Measurements from ENCODE around the gene PGBD5.
"Not testable (repeated sequence)": the region's sequence is repeated elsewhere in the genome, so short reads cannot be mapped to it uniquely, and the experiment has no call there.

PGBD5 gene

DNA sequence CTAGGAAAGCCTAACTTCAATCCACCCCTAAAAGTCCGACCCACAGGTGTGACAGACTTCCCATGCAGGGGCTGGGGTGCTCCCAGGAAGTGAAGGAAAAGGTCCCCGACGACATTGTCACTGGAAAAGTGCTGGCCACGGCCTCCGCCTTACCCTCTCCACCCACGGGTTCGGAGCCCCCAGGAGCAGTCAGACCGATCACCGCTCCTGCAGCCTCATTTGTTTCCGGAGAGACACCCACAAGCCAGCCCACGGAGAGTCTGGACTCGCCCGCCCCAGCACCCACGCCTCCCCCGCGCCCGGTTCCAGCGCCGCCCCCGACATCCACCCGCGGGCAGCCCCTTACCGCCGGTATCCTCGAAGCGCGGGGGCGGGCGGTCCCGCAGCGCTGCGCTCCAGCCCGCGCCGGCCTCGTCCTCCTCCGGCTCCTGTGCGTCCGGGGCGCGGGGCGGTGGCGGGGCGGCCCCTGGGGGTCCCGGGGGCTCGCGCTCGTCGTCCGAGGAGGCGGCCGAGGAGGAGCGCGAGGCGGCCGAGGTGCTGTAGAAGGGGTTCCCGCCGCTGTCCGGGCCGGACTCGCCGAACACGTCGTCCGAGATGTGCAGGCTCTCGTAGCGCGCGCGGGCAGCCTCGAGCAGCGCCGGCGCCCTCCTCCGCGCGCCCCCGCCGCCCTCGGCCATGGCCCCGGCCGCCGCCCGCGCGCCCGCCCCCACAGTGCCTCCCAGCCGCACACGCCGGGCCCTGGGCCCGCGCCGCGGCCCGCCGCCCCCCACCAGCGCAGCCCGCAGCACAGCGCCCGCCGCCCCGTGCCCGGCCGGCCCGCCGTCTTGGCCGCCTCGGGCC is 660 bp downstream of the PGBD5 start:
- no peak for DNase-seq (ENCODE audit: low read depth in 2 of 3, low spot score in 1 of 3)

DNA sequence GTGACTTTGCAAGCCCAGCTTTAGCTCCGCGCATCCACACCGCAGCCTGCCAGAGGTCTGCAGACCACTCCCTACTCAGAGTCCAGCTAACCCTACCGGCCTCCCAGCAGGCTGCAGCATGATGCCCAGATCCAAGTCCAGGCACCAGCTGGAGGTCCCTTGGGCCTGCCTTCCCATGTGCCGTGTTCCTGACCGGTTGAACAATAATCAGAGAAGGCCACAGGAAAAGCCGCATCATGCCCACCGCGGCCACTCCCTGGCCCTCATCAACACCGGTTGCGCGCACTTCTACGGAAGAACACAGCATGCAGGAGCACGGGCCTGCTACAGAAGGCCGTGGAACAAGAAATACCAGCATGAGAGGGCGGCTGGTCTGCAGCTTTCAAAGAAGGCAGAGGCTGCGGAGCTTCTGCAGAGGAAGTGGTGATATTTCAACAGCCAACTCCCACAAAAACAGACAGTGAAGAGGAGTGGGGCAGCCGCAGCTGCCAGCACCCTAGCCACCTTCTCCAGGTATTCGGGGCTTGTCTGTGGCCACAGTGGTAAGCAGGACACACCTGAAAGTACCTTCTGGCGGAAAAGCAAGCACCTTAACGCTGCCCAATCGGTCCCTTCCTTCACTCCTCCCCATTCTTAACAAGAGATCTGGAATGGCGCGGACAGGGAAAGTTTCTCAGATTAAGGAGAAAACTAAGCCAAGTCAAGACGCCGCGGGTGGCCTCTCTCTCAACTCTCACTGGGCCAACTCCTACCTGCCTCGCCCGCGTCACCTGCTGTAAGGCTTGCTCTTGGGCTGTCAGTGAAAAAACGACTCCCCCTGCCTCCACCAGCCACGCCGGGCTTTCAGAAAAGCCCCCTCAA is 1.5 kb downstream of the PGBD5 start:
- no peak for DNase-seq (ENCODE audit: low read depth in 2 of 3, low spot score in 1 of 3)

DNA sequence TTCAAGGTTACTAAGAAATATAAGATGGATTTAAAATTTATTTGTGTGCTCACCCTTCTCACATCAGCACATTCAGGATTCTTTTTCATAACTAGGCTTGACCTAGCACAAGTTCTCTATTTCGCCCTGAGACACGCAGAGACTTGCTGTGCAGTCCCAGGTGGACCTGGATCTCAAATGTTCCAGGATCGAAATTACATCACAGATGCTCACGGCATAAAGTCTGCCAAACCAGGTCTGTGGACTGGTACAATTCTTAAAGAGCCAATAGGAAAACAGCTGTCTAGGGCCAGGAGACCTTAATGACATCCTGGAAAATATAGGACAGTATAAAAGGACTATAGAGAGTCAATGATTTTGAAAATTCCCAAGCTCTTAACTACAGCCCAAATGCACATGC is 2.2 kb downstream of the PGBD5 start:
- no peak for DNase-seq (ENCODE audit: low read depth in 2 of 3, low spot score in 1 of 3)

DNA sequence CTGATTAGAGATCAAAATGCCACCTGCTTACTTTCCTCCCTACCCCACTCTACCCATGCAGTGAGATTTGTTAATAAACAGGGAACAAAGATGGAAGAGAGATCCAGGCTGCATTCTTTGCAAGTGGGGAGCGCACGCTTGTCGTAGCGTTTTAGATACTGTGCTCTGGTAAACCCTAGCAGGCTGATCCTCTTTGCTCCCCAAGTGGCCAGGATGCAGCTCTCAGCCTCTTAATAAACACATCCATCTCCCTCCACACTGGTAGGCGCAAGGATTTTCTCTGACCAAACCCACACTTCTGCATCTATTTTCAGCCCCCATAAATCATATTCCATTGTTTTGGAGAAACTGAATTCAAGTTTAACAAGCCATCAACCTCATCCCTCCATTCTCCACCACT is 2.9 kb downstream of the PGBD5 start:
- DNase-seq (ENCODE audit: low read depth in 2 of 3, low spot score in 1 of 3) = no peak

DNA sequence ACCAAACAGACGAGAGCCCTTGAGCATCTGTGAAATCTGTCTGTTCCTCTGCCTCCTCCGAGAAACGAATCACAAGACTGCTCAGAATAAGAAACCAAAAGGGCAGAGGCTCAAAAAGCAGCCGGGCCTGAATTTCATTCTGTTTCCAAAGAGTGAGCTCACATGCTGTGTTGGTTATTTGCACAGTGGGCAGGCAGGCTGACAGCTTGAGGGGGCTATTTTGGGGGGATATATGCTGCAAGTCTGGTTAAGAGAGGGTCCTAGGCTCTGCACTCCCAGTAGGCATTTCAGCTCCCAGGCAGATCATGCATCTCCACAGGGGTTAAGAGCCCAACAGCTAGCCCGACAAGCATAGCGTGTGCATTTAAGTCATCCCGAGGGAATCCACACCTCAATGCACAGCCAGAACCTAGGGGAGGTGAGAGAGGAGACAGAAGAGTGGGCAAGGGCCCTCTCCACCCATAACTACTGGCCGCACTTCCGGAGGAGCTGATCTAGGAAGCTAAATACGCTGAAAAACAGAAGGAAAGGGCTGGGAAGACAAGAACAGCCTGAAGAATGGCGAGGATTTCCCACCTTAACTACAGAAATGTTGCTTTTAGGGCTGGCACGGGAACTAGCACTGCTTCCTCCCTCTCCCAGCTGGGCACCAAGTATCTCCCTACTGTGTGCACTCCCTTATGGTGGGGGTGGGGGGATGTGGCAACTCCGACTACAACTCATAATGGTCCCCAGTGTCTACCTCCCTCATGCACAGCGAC is 3.7 kb downstream of the PGBD5 start:
- DNase-seq (ENCODE audit: low read depth in 2 of 3, low spot score in 1 of 3) = no peak

DNA sequence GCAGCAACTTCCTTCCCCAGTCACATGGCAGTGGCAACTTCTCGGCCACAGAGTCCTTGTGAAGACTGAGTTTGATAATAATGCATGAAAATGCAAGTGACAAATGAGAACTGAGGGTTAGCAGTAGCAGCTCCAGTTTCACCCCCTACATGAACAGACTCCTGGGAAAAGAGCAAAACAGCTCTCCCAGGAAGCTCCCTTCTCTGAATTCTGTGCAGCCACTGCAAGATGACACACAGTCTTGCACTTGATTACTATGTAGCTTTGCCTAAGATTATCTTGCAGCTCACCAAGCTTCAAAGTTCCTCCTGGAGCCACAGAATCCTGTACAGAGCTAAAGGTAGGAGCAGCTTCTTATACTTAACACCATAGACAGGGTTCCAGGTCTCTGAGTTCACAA is 4.7 kb downstream of the PGBD5 start:
- no peak for DNase-seq (ENCODE audit: low read depth in 2 of 3, low spot score in 1 of 3)

DNA sequence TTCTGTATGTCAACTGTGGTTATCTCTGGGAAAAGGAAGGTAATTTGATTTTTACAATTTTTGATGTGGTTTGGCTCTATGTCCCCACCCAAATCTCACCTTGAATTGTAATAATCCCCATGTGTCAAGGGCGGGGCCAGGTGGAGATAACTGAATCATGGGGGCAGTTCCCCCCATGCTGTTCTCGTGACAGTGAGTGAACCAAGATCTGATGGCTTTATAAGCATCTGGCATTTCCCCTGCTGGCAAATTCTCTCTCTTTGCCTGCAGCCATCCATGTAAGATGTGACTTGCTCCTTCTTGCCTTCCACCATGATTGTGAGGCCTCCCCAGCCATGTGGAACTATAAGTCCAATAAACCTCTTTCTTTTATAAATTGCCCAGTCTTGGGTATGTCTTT is 5.8 kb downstream of the PGBD5 start:
- not testable (repeated sequence) for DNase-seq (ENCODE audit: low read depth in 2 of 3, low spot score in 1 of 3)

DNA sequence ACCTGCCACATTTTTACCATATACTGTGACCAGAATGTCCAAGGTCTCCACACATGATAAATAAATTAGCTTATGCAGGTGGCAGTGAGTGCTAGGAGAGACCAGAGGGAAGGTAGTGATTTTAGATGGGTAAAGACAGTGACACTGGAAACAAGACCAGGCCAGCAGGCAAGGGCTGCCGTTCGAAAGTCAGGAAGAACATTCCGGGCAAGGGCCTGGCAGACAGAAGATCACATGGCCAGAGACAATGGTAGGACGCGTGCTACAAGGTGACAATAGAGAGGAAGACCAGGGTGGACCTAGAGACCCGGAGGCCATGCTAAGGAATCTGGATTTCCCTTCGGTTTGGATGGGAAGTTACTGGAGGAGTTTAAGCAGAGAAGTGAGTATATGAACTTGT is 9.7 kb downstream of the PGBD5 start:
- no peak for DNase-seq (ENCODE audit: low read depth in 2 of 3, low spot score in 1 of 3)

DNA sequence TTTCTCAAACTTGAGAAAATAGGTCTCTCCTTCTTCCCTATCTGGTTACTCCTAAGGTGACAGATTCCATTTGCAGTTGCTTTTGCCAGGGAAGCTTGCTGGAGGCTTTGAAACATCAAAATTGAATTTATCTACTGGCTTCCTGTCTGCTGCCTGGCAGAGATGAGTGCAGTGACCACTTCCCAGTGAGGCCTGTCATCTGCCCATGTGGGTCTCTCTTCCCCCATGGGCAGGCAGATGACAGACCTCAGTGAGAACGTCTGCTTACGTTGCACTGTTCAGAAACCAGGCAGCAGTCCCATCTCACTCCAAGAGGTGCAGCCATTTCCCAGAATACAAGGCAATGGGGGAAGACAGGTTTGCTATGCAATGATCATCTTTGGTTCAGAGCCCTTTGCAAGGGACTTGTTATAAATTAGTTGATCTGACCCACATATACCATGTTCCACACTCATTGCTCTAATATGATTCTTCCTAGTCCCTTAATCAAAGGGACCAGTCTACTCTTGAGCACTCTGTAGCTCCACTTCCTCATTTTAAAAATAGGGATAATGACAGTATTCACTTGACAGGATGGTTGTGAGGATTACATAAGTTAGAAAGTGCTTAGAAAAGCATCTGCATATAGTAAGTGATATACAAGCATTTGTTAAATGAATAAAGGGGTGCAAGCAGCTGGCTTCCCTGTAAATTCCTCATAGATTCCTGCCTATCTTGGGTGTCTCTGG is 10.6 kb downstream of the PGBD5 start:
- no peak for DNase-seq (ENCODE audit: low read depth in 2 of 3, low spot score in 1 of 3)

DNA sequence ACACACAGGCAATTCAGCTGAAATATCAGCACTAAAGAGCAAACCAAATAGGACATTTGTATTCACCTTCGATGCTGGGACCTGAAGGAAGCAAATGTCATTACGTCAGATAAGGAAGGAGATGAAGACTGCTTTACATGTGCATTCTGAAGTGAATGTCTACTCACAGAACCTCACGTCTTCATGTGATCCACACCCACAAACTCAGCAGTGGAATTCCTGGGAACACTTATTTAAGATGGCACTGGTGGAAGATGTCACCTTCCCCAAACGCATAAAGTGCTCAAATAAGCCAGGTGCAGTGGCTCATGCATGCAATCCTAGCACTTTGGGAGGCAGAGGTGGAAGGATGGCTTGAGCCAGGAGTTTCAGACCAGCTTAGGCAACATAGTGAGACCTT is 11.4 kb downstream of the PGBD5 start:
- no peak for DNase-seq (ENCODE audit: low read depth in 2 of 3, low spot score in 1 of 3)

DNA sequence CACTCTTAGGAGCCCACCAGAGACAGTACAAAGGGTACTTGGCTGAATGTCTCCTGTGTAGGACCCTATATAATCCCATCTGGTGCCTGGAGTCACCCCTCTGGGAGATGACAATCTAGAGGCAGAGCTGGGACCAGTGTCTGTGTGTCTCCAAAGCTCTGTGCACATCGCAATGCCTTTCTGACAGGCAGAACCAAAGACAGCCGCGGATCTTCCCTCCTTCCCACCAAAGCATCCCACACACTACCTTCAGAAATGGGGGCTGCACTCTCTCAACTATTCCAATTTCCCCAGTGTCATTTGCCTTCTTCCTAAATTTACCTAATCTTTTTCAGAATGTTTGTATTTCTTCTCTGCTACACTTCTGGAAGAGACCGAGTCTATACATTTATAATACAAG is 12.0 kb downstream of the PGBD5 start:
- DNase-seq (ENCODE audit: low read depth in 2 of 3, low spot score in 1 of 3) = no peak

DNA sequence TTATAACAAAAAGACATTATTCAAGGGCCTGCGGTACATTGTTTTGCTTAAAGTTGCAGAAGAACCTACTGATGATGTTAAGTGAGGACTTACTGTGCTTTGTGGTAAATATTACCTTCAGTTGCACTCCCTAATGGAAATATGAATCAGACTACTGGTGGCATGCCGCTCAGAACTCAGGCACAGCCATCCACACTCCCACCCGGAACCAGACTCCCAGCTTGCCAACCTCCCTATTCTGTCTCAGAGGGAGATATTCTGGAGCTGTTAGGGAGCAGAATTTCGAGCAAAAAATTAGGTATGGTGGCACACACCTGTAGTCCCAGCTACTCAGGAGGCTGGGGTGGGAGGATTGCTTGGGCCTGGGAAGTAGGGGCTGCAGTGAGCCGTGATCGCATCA is 13.1 kb downstream of the PGBD5 start:
- no peak for DNase-seq (ENCODE audit: low read depth in 2 of 3, low spot score in 1 of 3)

DNA sequence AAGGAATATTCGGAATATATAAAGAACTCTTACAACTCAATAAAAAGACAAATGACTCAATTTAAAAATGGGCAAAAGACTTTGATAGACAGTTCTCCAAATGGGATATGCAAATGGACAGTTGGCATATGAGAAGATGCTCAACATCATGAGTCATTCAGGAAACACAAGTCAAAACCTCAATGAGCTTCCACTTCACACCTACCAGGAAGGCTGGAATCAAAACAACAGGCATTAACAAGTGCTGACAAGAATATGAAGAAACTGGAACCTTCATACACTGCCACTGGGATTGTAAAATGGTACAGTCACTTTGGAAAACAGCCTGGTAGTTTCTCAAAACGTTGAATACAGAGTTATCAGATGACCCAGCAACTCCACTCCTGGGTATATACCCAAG is 17.2 kb downstream of the PGBD5 start:
- no peak for DNase-seq (ENCODE audit: low read depth in 2 of 3, low spot score in 1 of 3)

DNA sequence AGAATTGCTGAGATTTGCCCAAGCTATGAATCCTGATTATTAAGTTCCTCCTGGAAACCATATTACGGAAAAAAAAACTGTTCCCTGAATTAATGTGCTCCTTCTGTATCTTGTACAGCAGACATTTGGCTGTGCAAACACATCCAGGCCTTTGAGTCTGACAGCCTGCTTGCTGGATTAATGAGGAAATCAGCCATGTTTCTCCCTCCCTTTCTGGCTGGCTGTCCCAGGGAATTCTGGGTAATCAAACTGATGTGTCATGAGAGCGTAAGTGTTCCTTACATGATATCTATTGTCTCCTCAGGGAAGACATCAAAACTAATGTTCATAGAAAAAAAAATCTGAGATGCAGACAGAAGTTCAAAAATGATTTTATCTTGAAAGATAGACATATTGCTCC is 18.8 kb downstream of the PGBD5 start:
- DNase-seq (ENCODE audit: low read depth in 2 of 3, low spot score in 1 of 3) = no peak

DNA sequence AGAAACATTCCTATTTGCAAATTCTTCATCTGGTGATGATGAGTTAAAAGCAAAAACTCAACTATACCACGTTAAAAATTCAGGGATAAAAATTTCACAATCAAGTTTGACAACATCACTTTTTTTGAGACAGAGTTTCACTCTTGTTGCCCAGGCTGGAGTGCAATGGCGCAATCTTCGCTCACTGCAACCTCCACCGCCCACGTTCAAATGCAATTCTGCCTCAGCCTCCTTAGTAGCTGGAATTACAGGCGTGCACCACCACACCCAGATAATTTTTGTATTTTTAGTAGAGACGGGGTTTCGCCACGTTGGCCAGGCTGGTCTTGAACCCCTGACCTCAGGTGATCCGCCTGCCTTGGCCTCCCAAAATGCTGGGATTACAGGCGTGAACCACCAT is 19.4 kb downstream of the PGBD5 start:
- DNase-seq (ENCODE audit: low read depth in 2 of 3, low spot score in 1 of 3) = not testable (repeated sequence)

DNA sequence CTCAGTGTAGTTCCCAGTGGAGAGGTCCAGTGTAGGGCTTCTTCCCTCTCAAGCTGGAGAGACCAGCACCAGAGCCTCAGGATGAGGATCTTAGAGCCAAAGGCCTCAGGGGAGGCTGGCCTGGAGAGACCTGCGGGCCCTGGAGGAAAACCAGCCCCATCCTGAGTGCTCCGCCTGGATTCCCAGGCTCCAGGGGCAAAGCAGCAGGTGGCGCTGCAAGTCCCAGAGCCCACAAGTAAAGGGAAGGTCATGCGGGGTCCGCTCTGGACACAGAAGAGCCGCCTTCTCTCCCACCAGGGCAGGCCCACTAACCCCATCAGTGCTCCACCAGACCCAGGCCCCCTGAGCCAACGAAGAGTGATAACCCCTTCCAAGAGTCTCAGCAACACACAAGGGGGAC is 22.7 kb downstream of the PGBD5 start:
- DNase-seq (ENCODE audit: low read depth in 2 of 3, low spot score in 1 of 3) = no peak

DNA sequence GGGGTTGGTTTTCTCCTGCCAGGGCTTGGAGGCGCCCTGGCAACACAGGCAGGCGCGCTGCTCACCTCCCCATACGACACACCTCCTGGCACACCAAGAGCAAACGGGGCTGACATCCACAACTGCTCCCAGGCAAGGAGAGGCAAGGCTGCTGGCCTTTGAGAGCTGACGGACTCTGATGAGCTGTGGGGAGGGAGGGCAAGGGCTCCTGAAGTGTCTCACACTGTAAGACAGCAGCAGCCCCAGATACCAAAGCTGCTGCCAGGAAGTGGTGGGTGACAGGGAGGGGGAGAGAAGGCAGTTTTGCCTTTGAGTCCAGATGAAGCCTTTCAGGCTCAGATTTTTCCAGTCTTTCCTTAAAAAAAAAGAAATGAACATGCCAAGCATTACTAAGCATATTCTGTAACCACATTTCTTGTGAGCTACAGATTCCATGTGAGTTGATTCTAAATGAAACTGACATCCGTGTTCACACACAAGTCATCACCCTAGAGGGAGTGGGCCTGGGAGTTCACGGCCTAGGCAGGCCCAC is 24.3 kb downstream of the PGBD5 start:
- DNase-seq (ENCODE audit: low read depth in 2 of 3, low spot score in 1 of 3) = no peak

DNA sequence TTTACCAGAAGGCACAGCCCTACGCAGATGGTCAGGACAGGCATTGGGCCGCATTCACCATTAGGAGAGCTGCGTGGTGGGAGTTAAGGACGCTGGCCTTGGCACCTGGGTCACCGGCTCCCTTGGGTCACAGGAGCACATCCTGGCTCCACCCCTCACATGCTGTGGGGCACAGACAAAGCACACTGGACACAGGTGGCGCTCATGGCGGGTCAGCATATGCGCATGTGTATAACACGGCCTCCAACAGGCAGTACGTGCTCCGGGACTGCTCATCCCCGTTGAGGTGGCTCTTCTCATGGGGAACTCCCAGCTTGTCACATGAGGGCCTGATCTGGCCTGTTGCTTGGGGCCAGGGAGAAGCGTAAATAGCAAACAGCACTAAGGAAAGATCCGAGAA is 25.0 kb downstream of the PGBD5 start:
- DNase-seq (ENCODE audit: low read depth in 2 of 3, low spot score in 1 of 3) = no peak

DNA sequence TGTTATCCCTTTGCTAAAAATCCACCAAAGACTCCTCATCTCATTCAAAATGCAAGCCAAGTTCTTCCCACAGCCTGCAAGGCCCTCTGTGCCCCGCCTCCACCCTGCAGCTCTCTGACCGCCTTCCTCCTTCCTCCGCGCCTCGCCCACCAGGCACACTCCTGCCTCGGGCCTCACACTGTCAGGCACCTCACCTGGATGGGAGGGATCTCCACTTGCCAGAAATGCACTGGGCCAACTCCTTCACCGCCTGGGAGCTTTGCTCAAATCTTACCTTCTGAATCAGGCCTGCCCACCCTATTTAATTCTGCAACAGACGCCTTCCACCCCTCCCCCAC is 26.2 kb downstream of the PGBD5 start:
- no peak for DNase-seq (ENCODE audit: low read depth in 2 of 3, low spot score in 1 of 3)

DNA sequence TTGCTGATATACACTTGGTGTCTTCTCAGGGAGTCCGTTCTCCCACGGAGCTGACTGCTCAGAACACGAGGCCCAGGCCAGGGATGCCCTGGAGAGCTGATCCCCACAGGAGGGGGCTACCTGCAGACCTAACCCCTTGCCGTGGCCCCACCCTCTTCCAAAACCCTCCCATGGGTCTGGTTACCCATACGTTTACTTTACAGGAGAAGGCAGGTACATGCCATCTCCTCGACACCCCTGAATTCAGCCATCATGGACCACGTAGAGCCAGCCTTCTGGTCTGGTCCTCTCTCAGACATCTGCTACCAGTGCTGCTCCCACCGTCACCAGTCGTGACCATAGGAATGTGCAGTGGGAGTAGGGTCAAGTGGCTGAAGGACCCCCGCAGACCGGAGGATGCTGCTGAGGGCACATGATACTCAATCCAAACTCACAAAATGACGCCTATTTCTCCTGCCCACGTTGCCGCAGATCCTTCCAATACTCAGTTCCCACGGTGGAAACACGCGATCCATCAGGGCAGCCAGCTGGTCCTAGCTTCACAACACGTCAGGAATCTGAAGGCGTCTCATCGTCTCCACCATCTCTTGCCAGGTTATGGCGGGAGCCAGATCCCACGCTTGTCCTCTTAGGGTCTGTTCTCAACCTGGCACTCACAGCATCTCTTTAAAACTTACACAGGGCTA is 26.7 kb downstream of the PGBD5 start:
- DNase-seq (ENCODE audit: low read depth in 2 of 3, low spot score in 1 of 3) = no peak

Measured in stimulated activated CD4-positive, alpha-beta T cell treated with anti-CD3 and anti-CD28 coated beads, Interleukin-12 subunit alpha, Interleukin-12 subunit beta, amount 100 ng/mL, for 48 hours (primary cell).